CD14-positive monocyte (primary cell): ENCODE data around the gene MSRB3. TPM values are rescaled to one million over a fixed set of nuclear protein-coding genes. Genes with fewer than 3 reads are reported as not detected.

Experiments used
- DNase-seq, 3 donors: peaks; one replicate each; pipeline ENCODE4 v3.0.0-alpha.2; 2011 to 2022
- H2AFZ ChIP-seq: 2 replicates; pipeline ENCODE4 v1.6.0; 2012; ENCODE audit warnings: mild to moderate bottlenecking, low read depth, low read length, inconsistent platforms; ENCODE audit not compliant: insufficient read depth, poor library complexity, severe bottlenecking
- H3K27ac ChIP-seq, 2 donors: 1 replicate in 1 of 2; 2 replicates in 1 of 2; pipeline ENCODE4 v1.5.1; 2012 to 2013; ENCODE audit warnings: low read length in 2 of 2, control low read depth in 1 of 2, inconsistent platforms in 1 of 2, low read depth in 1 of 2, mild to moderate bottlenecking in 1 of 2
- H3K27me3 ChIP-seq, 2 donors: one replicate each; pipeline versions ENCODE4 v1.6.0 to v1.6.1; 2011 to 2013; ENCODE audit warnings: low read length in 2 of 2; ENCODE audit not compliant: control insufficient read depth in 2 of 2, insufficient read depth in 2 of 2
- H3K36me3 ChIP-seq, 2 donors: replicated peaks in 1 of 2; 1 replicate in 1 of 2; 2 replicates in 1 of 2; pipeline versions ENCODE4 v1.5.1 to v1.6.1; 2012 to 2013; ENCODE audit warnings: low read length in 2 of 2, control low read depth in 1 of 2, inconsistent platforms in 1 of 2, mild to moderate bottlenecking in 1 of 2; ENCODE audit not compliant: insufficient read depth in 2 of 2, control insufficient read depth in 1 of 2
- H3K4me1 ChIP-seq, 2 donors: 1 replicate in 1 of 2; 2 replicates in 1 of 2; pipeline versions ENCODE4 v1.5.1 to v1.6.1; 2012 to 2013; ENCODE audit warnings: low read length in 2 of 2, control low read depth in 1 of 2, inconsistent platforms in 1 of 2, mild to moderate bottlenecking in 1 of 2, moderate library complexity in 1 of 2; ENCODE audit not compliant: insufficient read depth in 2 of 2, control insufficient read depth in 1 of 2
- H3K4me2 ChIP-seq: replicated peaks from 2 replicates; pipeline ENCODE3; 2012; ENCODE audit warnings: low read length, moderate library complexity, mild to moderate bottlenecking; ENCODE audit not compliant: poor library complexity, severe bottlenecking; ENCODE audit errors: extremely low read depth
- H3K4me3 ChIP-seq, 3 experiments: fragments of 200-600 bp in 1 of 3; sonication (generic) in 1 of 3; replicated peaks in 1 of 3; 1 replicate in 2 of 3; 2 replicates in 1 of 3; pipeline ENCODE4 v1.5.1; 2011 to 2013; ENCODE audit warnings: low read length in 3 of 3, mild to moderate bottlenecking in 3 of 3, control low read depth in 2 of 3, low read depth in 2 of 3, inconsistent platforms in 1 of 3, moderate library complexity in 1 of 3
- H3K79me2 ChIP-seq: 2 replicates; pipeline ENCODE4 v1.6.0; 2012; ENCODE audit warnings: mild to moderate bottlenecking, control low read depth, inconsistent platforms, low read length, moderate library complexity; ENCODE audit not compliant: insufficient read depth
- H3K9ac ChIP-seq: 2 replicates; pipeline ENCODE4 v1.6.0; 2017; ENCODE audit warnings: low read length, mild to moderate bottlenecking; ENCODE audit not compliant: insufficient read depth, poor library complexity, severe bottlenecking
- H3K9me3 ChIP-seq, 2 donors: replicated peaks in 1 of 2; 1 replicate in 1 of 2; 2 replicates in 1 of 2; pipeline versions ENCODE4 v1.5.1 to v1.6.1; 2012 to 2013; ENCODE audit warnings: low read length in 2 of 2, control low read depth in 1 of 2; ENCODE audit not compliant: control insufficient read depth in 1 of 2, insufficient read depth in 1 of 2
- H4K20me1 ChIP-seq: 2 replicates; pipeline ENCODE4 v1.6.0; 2012; ENCODE audit warnings: mild to moderate bottlenecking, low read length, control low read depth, moderate library complexity; ENCODE audit not compliant: insufficient read depth
- H3K27ac Mint-ChIP-seq, 7 donors: one replicate each; pipeline ENCODE4 v1.8.0; 2020; ENCODE audit warnings: mild to moderate bottlenecking in 7 of 7, mixed read lengths in 7 of 7, moderate library complexity in 6 of 7, inconsistent platforms in 2 of 7
- H3K27me3 Mint-ChIP-seq, 3 donors: one replicate each; pipeline ENCODE4 v1.8.0; 2021 to 2022; ENCODE audit warnings: low read depth in 3 of 3, mild to moderate bottlenecking in 3 of 3, mixed read lengths in 3 of 3, moderate library complexity in 3 of 3, inconsistent platforms in 1 of 3
- H3K36me3 Mint-ChIP-seq, 2 donors: one replicate each; pipeline ENCODE4 v1.8.0; 2020; ENCODE audit warnings: mixed read lengths in 2 of 2, inconsistent platforms in 1 of 2, mild to moderate bottlenecking in 1 of 2
- H3K4me1 Mint-ChIP-seq: one replicate; pipeline ENCODE4 v1.8.0; 2020; ENCODE audit warnings: mild to moderate bottlenecking, mixed read lengths
- H3K4me3 Mint-ChIP-seq, 2 donors: one replicate each; pipeline ENCODE4 v1.8.0; 2020; ENCODE audit warnings: mild to moderate bottlenecking in 2 of 2, mixed read lengths in 2 of 2, moderate library complexity in 1 of 2
- H3K9me3 Mint-ChIP-seq, 7 donors: one replicate each; pipeline ENCODE4 v1.8.0; 2020 to 2022; ENCODE audit warnings: mixed read lengths in 7 of 7, mild to moderate bottlenecking in 6 of 7, moderate library complexity in 6 of 7, inconsistent platforms in 2 of 7
- WGBS: methylation state at CpG from one replicate; pipeline ENCODE4 v1.1.5; 2013; ENCODE audit warnings: missing lambda C conversion rate; ENCODE audit not compliant: insufficient coverage; 5-methylcytosine and 5-hydroxymethylcytosine counted together
- intact Hi-C, 2 donors: fragments of 100-400 bp; cut with micrococcal nuclease; formaldehyde crosslinking; loops; one replicate each; pipeline versions ENCODE4 v1.15.0 to v1.15.1; 2023
- polyA plus RNA-seq, 3 donors: library from polyadenylated mRNA; depleted of rRNA in 1 of 3; unstranded in 2 of 3; stranded (reverse) in 1 of 3; fragments of 300-500 nt in 2 of 3; fragments of >200 nt in 1 of 3; fragmentation: Illumina TruSeq in 2 of 3; gene quantifications; 1 replicate in 2 of 3; 2 replicates in 1 of 3; pipeline ENCODE4 v1.2.3, GENCODE V29; 2012 to 2021
- TF ChIP-seq, protein P1 (sequence below): fragments of 200-600 bp; IDR thresholded peaks from one replicate; pipeline ENCODE4 v1.8.0; 2022; ENCODE audit warnings: antibody characterized with exemption, mild to moderate bottlenecking

MSRB3 gene
- polyA plus RNA-seq, 3 donors: 0.25 to 1.1 (median 1.0) TPM

DNA sequence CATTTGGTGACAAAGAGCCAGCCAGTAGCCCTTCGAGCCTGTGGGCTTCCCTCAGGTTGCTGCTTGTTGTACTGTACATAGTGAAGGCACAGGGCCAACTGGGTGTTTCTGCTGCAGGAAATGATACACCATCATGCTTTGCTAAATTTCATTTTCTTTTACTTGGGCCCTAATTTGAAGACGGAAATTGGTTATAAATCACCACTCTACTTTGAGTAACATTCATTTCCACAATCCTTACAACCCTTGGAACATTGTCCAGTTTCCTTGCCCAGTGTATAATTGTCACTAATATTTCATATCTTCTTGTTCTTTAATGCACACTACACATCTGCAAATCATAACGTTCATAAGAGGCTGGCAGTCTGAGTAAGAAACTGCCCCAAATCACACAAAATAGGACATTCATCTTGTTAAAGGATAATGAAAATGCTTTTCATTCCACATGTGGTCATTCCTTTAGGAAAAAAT, 30.2 kb downstream of the MSRB3 start:
- Histone ChIP-seq H3K4me2 (peak overlapping the region; percentile 19), H3K27me3 (no peaks in the 10 kb centered on the region), H2AFZ (peak overlapping the region; percentile 46), H3K9me3 (no peaks in the 10 kb centered on the region), H3K27ac (peak overlapping the region in 1 of 2 donors; percentile 30), H3K9ac (no peak overlapping the region), H3K4me3 (no peak overlapping the region), H4K20me1 (no peaks in the 10 kb centered on the region), H3K4me1 (peaks cover 19 to 20% of the 10 kb centered on the region in 2 donors), H3K79me2 (peaks cover 3% of the 10 kb centered on the region), H3K36me3 (no peaks in the 10 kb centered on the region)
- H3K27ac Mint-ChIP-seq: peak overlapping the region in 3 of 7 donors; percentile 12 to 85 (median 33)
- H3K27me3 Mint-ChIP-seq: no peaks in the 10 kb centered on the region
- H3K4me1 Mint-ChIP-seq: peaks cover 17% of the 10 kb centered on the region
- TF ChIP-seq, protein P1, sequence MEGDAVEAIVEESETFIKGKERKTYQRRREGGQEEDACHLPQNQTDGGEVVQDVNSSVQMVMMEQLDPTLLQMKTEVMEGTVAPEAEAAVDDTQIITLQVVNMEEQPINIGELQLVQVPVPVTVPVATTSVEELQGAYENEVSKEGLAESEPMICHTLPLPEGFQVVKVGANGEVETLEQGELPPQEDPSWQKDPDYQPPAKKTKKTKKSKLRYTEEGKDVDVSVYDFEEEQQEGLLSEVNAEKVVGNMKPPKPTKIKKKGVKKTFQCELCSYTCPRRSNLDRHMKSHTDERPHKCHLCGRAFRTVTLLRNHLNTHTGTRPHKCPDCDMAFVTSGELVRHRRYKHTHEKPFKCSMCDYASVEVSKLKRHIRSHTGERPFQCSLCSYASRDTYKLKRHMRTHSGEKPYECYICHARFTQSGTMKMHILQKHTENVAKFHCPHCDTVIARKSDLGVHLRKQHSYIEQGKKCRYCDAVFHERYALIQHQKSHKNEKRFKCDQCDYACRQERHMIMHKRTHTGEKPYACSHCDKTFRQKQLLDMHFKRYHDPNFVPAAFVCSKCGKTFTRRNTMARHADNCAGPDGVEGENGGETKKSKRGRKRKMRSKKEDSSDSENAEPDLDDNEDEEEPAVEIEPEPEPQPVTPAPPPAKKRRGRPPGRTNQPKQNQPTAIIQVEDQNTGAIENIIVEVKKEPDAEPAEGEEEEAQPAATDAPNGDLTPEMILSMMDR: no peak
- H3K4me3 Mint-ChIP-seq: no peak overlapping the region
- intact Hi-C loops: no loop called here
- no peak for DNase-seq
- 60% methylated on average over 1 of the region's 3 CpGs for whole genome bisulfite sequencing
- H3K9me3 Mint-ChIP-seq: no peaks in the 10 kb centered on the region
- H3K36me3 Mint-ChIP-seq: no peaks in the 10 kb centered on the region

- DNase-seq: no peak
- no peak overlapping the region for H3K4me3 ChIP-seq
- no peaks in the 10 kb centered on the region for H3K79me2 ChIP-seq
- no peak overlapping the region for H3K4me2 ChIP-seq
- H2AFZ ChIP-seq: no peak overlapping the region
- H3K27me3 Mint-ChIP-seq: peaks cover 0 to 1% (median 0%) of the 10 kb centered on the region in 3 donors
- H3K9ac ChIP-seq: no peak overlapping the region
- H3K36me3 ChIP-seq: no peaks in the 10 kb centered on the region
- no CpG with 5 or more reads among the region's 1 CpG for WGBS
- no peak overlapping the region for H3K27ac Mint-ChIP-seq
- peaks cover 17% of the 10 kb centered on the region for H3K4me1 Mint-ChIP-seq
- intact Hi-C loops: no loop called here
- peaks cover 19 to 20% of the 10 kb centered on the region in 2 donors for H3K4me1 ChIP-seq
- H3K27ac ChIP-seq: no peak overlapping the region
- TF ChIP-seq, protein P1: no peak
- H3K4me3 Mint-ChIP-seq: no peak overlapping the region
- H3K9me3 Mint-ChIP-seq: no peaks in the 10 kb centered on the region
- H4K20me1 ChIP-seq: no peaks in the 10 kb centered on the region
- no peaks in the 10 kb centered on the region for H3K36me3 Mint-ChIP-seq
- no peaks in the 10 kb centered on the region for H3K27me3 ChIP-seq
- no peaks in the 10 kb centered on the region for H3K9me3 ChIP-seq
These were observed 32.8 kb downstream of the MSRB3 start for GRCh38 chr12:65311260-65311659.
